A549 treated with CORT108297 at 1 μM for 4 hours (cell line): ENCODE data around the gene UBE4A. TPM values are rescaled to one million over a fixed set of nuclear protein-coding genes. Genes with fewer than 3 reads are reported as not detected.

Source experiments
- total RNA-seq: library from RNA; stranded (reverse); fragments of 200-300 nt; extraction: Qiagen RNA extraction; gene quantifications from 5 replicates; pipeline ENCODE4 v1.2.3, GENCODE V29; 2022

UBE4A gene, protein sequence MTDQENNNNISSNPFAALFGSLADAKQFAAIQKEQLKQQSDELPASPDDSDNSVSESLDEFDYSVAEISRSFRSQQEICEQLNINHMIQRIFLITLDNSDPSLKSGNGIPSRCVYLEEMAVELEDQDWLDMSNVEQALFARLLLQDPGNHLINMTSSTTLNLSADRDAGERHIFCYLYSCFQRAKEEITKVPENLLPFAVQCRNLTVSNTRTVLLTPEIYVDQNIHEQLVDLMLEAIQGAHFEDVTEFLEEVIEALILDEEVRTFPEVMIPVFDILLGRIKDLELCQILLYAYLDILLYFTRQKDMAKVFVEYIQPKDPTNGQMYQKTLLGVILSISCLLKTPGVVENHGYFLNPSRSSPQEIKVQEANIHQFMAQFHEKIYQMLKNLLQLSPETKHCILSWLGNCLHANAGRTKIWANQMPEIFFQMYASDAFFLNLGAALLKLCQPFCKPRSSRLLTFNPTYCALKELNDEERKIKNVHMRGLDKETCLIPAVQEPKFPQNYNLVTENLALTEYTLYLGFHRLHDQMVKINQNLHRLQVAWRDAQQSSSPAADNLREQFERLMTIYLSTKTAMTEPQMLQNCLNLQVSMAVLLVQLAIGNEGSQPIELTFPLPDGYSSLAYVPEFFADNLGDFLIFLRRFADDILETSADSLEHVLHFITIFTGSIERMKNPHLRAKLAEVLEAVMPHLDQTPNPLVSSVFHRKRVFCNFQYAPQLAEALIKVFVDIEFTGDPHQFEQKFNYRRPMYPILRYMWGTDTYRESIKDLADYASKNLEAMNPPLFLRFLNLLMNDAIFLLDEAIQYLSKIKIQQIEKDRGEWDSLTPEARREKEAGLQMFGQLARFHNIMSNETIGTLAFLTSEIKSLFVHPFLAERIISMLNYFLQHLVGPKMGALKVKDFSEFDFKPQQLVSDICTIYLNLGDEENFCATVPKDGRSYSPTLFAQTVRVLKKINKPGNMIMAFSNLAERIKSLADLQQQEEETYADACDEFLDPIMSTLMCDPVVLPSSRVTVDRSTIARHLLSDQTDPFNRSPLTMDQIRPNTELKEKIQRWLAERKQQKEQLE
- 8.8 to 11.4 TPM (median 9.7 TPM) in 5 replicates for total RNA-seq

DNA sequence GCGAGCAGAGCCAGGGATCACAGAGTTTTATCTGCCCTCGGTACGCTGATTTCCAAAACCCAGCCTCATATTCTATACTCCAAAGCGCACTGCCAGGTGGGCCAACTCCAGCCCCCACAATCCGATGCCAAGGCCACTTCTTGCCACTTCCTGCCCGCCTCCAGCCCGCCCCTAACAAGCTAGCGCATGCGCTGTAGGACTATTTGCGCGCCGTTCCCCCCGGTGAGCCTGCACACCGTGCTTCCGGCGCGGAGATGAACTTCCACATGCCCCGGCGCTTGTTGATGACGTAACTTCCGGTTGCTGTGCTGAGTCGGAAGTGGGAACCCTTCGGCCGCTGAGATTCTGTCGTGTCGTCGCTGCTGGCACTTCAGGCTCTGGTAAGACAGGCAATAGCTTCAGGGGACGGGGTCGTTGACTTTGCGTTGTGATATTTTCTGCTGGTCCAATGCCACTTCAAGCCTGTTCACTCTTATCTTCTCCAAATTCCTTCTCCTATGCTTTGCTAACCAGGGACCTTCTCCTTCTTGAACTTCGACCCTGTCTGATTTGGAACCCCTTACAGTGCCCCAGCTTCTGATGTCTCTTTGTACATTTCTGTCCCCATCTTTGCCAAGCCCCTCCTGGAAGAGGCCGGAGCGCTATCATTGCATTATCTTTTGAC is at the start of gene UBE4A:
Gene UBE4A, plus strand, starts transcription at position 306 of the 664 bp plus-strand sequence. CDS start 5,481 bp downstream, outside the sequence.

DNA sequence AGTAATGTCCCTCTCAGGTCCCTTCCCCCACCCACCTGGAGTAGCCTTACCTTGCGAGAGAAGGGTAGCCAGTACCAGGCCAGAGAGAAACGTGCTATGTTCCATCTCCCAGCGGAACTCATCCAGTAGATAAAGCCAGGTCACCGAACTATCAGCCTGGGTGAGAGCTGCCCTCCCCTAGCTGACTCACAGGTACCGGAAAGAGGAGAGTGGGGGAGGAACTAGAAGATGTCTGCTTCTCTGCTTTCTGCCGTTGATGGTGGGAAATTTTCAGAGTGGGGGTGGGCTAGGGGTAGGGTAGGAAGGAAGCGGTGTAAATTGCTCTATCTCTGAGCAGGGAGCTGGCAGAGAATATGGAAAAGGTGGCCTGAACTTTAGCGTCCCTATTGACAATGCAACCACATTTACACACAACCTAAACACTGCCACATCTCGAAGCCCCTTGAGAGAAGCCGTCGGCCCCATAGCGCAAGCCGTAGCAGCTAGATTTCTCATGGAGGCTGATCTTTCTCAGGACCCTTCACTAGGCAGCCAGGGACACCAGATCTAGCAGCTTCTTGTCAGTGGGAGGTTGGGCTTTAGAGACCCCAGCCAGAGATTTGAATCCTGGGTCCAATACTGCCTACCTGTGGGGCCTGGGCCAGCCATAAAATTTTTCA is 16.8 kb upstream of the UBE4A start, which contains the start of gene CD3D:
Gene CD3D, minus strand, starts transcription at position 203 of the 659 bp plus-strand sequence. Its CDS starts 98 bp downstream, at position 105.

DNA sequence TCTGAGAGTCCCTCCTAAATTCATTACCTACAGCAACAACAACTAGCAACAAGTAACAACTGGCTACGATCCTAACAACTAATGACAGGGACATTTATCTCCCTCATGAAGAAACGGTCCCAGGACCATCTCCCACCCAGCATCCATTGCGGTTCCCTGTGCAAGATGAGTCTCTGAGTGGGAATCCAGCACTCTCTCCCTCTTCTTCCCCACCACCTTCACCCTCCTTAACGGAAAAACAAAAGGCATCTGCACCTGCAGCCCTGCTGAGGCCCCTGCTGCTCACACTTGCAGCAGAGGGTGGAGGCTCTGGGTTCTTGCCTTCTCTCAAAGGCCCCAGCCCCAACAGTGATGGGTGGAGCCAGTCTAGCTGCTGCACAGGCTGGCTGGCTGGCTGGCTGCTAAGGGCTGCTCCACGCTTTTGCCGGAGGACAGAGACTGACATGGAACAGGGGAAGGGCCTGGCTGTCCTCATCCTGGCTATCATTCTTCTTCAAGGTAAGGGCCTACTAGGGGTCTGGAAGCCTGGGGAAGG is 15.4 kb upstream of the UBE4A start, which contains the start of gene CD3G:
Gene CD3G, plus strand, starts transcription at position 364 of the 535 bp plus-strand sequence. Its CDS starts 80 bp downstream, at position 444.

DNA sequence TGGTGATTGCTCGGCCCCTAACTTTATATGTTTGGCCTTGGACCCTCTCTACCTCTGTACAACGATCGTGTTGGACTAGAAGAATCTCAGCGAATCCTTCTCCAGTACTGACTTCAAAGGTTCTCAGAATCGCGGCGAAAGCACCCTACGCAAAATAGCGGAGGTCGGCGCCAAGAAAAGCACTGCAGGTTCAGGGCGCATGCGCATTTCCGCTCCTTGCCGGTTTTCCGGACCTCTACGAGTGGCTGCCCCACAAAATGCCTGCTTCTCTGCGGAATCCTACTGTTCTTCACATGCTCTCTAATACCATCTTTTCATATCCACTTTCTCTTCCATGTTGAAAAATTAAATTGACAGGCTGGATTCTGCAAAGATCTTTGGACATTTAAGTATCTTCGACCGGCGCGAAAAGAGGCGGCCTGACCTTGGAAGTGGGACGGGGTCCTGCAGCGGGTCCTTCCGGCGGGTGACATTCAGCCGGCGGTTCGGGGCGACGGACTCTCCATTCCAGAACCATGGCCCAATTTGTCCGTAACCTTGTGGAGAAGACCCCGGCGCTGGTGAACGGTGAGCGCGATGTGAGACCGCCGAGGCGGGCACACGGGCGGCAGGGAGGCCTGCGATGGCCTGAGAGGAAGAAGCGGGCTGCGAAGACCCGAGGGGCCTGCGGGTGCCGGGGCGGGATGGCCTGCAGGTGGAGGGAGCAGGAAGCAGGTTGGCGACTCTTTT is 41.9 kb downstream of the UBE4A start, which contains the start of gene ATP5MG:
Gene ATP5MG, plus strand, starts transcription at position 456 of the 729 bp plus-strand sequence. Its CDS starts 60 bp downstream, at position 516.

DNA sequence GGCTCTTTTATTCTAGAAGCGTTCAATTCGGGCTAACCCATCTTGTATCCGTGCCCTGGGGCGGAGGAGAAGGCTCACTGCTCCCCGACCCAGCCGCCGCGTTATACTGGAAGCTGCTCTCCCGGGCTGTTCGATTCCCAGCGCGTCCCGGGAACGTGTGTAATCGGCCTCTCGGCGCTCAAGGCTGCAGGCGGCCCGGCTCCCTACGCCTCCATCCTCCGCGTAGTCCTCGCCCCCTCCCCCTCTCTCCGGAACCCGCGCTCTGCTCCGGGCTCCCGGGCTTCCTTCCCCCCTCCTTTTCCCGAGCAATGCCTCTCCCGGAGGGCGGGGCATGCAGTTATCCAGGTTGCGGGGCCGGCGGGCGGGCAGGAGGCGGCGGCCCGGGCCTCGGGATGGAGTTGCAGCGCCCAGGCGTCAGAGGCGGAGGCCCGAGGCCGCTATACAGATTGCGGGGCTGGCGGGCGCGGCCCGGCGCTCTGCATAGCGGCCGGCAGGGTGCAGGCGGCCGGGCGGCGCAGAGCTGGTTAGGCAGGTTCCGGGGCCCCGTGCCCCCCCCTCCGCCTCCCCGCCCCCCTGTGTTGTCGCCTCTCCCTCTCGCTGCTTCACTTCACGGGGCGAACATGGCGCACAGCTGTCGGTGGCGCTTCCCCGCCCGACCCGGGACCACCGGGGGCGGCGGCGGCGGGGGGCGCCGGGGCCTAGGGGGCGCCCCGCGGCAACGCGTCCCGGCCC is 76.7 kb downstream of the UBE4A start, which contains the start of gene KMT2A:
Gene KMT2A, plus strand, starts transcription at position 600 of the 732 bp plus-strand sequence. Its CDS starts 21 bp downstream, at position 621.

Other genes starting within 250 kb of the UBE4A start
- 0.03 to 0.08 TPM (median 0.07 TPM) in 5 replicates for gene SCN4B, start 206.8 kb upstream of the UBE4A start, total RNA-seq
- gene SCN2B, start 183.0 kb upstream of the UBE4A start, total RNA-seq = not detected in 5 replicates
- gene JAML, start 134.6 kb upstream of the UBE4A start, total RNA-seq = not detected in 5 replicates
- gene MPZL3, start 107.2 kb upstream of the UBE4A start, total RNA-seq = 0.29 to 0.47 TPM (median 0.32 TPM) in 5 replicates
- 0.15 TPM in 1 of 5 replicates, not detected in the others for gene MPZL2, start 95.3 kb upstream of the UBE4A start, total RNA-seq
- not detected in 5 replicates for gene CD3E, start 54.9 kb upstream of the UBE4A start, total RNA-seq
- gene CD3D, start 16.9 kb upstream of the UBE4A start, total RNA-seq = not detected in 5 replicates
- not detected in 5 replicates for gene CD3G, start 15.3 kb upstream of the UBE4A start, total RNA-seq
- 163 to 210 TPM (median 186 TPM) in 5 replicates for gene ATP5MG, start 42.0 kb downstream of the UBE4A start, total RNA-seq
- gene KMT2A, start 76.9 kb downstream of the UBE4A start, total RNA-seq = 11.4 to 15.1 TPM (median 13.5 TPM) in 5 replicates
- gene TTC36, start 167.9 kb downstream of the UBE4A start, total RNA-seq = not detected in 5 replicates
- gene TMEM25, start 171.6 kb downstream of the UBE4A start, total RNA-seq = 0.17 to 0.88 TPM (median 0.44 TPM) in 5 replicates
- 15.0 to 19.3 TPM (median 17.4 TPM) in 5 replicates for gene IFT46, start 206.3 kb downstream of the UBE4A start, total RNA-seq
- 85.6 to 100.0 TPM (median 87.1 TPM) in 5 replicates for gene ARCN1, start 212.8 kb downstream of the UBE4A start, total RNA-seq
- gene PHLDB1, start 248.0 kb downstream of the UBE4A start, total RNA-seq = 7.8 to 10.3 TPM (median 9.1 TPM) in 5 replicates